ENCODE measurements around the gene POLD2. TPM values are rescaled to one million over a fixed set of nuclear protein-coding genes. Genes with fewer than 3 reads are reported as not detected.

POLD2 gene
- total RNA-seq, 1 experiment from 2014 or later: 154 TPM

- TF ChIP-seq MYBL2 (CRISPR knock-in tag; IDR thresholded peaks at IDR 0.05) (no peak), RORB (CRISPR knock-in tag; IDR thresholded peaks at IDR 0.05) (no peak), MAX (CRISPR knock-in tag; IDR thresholded peaks at IDR 0.05) (0 out of 2 replicates have a peak, but pooled peaks have one; percentile 38), ATF6 (CRISPR knock-in tag; IDR thresholded peaks at IDR 0.05) (no peak), ZNF423 (CRISPR knock-in tag; IDR thresholded peaks at IDR 0.05) (no peak), SMAD4 (CRISPR knock-in tag; IDR thresholded peaks at IDR 0.05) (no peak), FOXP1 (CRISPR knock-in tag; IDR thresholded peaks at IDR 0.05; ENCODE audit: borderline replicate concordance) (0 out of 2 replicates have a peak, but pooled peaks have one; percentile 28), FOXJ3 (CRISPR knock-in tag; IDR thresholded peaks at IDR 0.05; ENCODE audit: borderline replicate concordance) (no peak), E2F4 (CRISPR knock-in tag; IDR thresholded peaks at IDR 0.05; ENCODE audit: borderline replicate concordance, low read depth) (no peak), ZBTB21 (CRISPR knock-in tag; IDR thresholded peaks at IDR 0.05; ENCODE audit: borderline replicate concordance) (no peak), ATF2 (CRISPR knock-in tag; IDR thresholded peaks at IDR 0.05; ENCODE audit: borderline replicate concordance, low read depth) (no peak), SOX15 (CRISPR knock-in tag; IDR thresholded peaks at IDR 0.05) (no peak), ZNF416 (CRISPR knock-in tag; IDR thresholded peaks at IDR 0.05) (no peak), NR1H2 (CRISPR knock-in tag; IDR thresholded peaks at IDR 0.05) (no peak), PREB (CRISPR knock-in tag; IDR thresholded peaks at IDR 0.05; ENCODE audit: borderline replicate concordance) (no peak)
Observed at GRCh38 chr7:44064791-44065430, 58.4 kb downstream of the POLD2 start (continued).

Small RNA genes within 50 kb of the gene (microRNA-seq; reads per million reads assigned to microRNA genes)
- gene MIR6838 (ENCODE audit: borderline number of aligned reads): not detected

Other genes with a start within 250 kb of the POLD2 start
- 18.3 to 20.2 TPM (median 19.5 TPM) in 3 replicates for gene URGCP, start 217.0 kb downstream of the POLD2 start, total RNA-seq (2021)
- gene UBE2D4, start 197.1 kb downstream of the POLD2 start, total RNA-seq (2021): 2.4 to 4.1 TPM (median 3.9 TPM) in 3 replicates
- 0.07 TPM in 1 of 3 replicates, not detected in the others for gene SPDYE1, start 125.7 kb downstream of the POLD2 start, total RNA-seq (2021)
- gene DBNL, start 78.8 kb downstream of the POLD2 start, total RNA-seq (2021): 34.3 to 36.8 TPM (median 36.1 TPM) in 3 replicates
- 2.4 to 5.6 TPM (median 3.9 TPM) in 3 replicates for gene PGAM2, start 58.0 kb downstream of the POLD2 start, total RNA-seq (2021)
- gene POLM, start 41.0 kb downstream of the POLD2 start, total RNA-seq (2021): 20.9 to 25.3 TPM (median 24.7 TPM) in 3 replicates
- 50.8 to 55.5 TPM (median 52.4 TPM) in 3 replicates for gene AEBP1, start 19.2 kb downstream of the POLD2 start, total RNA-seq (2021)
- 0.39 to 1.6 TPM (median 0.90 TPM) in 3 replicates for gene MYL7, start 17.8 kb upstream of the POLD2 start, total RNA-seq (2021)
- gene GCK, start 65.9 kb upstream of the POLD2 start, total RNA-seq (2021): 3.3 to 5.1 TPM (median 4.5 TPM) in 3 replicates
- 82.2 to 102 TPM (median 83.7 TPM) in 3 replicates for gene YKT6, start 77.4 kb upstream of the POLD2 start, total RNA-seq (2021)
- gene CAMK2B, start 202.0 kb upstream of the POLD2 start, total RNA-seq (2021): 0.41 to 0.53 TPM (median 0.44 TPM) in 3 replicates

All from WTC11 (cell line).